GM19240 (cell line): ENCODE measurements around the gene ACTL7B.
"Not testable (repeated sequence)": the region's sequence is repeated elsewhere in the genome, so short reads cannot be mapped to it uniquely, and the experiment has no call there.

Experiments
- DNase-seq: peaks from one replicate; pipeline ENCODE4 v3.0.0; 2011; ENCODE audit warnings: low spot score; ENCODE audit not compliant: insufficient read length

Gene ACTL7B

GRCh38 chr9:108855888-108856287 lies at the start of gene ACTL7B:
ACTL7B (minus strand) TSS chr9:108855986; CDS start chr9:108855930, 56 bp downstream.
- DNase-seq: no peak

GRCh38 chr9:108905494-108905893 lies 49.7 kb upstream of the ACTL7B start:
- no peak for DNase-seq

GRCh38 chr9:108904161-108904560 lies 48.4 kb upstream of the ACTL7B start:
- DNase-seq: no peak

GRCh38 chr9:108903420-108904103 lies 47.8 kb upstream of the ACTL7B start:
- no peak for DNase-seq

- DNase-seq: no peak
Observed at GRCh38 chr9:108900176-108900575, 44.4 kb upstream of the ACTL7B start.

- DNase-seq: not testable (repeated sequence)
Observed at GRCh38 chr9:108899023-108899695, 43.4 kb upstream of the ACTL7B start.

- no peak for DNase-seq
Observed at GRCh38 chr9:108897324-108898096, 41.7 kb upstream of the ACTL7B start.

GRCh38 chr9:108894225-108894997 lies 38.6 kb upstream of the ACTL7B start:
- no peak for DNase-seq

GRCh38 chr9:108889649-108890067 lies 33.9 kb upstream of the ACTL7B start:
- DNase-seq: no peak

- not testable (repeated sequence) for DNase-seq
Observed at GRCh38 chr9:108886594-108887271, 30.9 kb upstream of the ACTL7B start.

- DNase-seq: peak; percentile 59
Observed at GRCh38 chr9:108885643-108886348, 30.0 kb upstream of the ACTL7B start.

GRCh38 chr9:108884701-108885100 lies 28.9 kb upstream of the ACTL7B start:
- DNase-seq: no peak

GRCh38 chr9:108883085-108883484 lies 27.3 kb upstream of the ACTL7B start:
- no peak for DNase-seq

GRCh38 chr9:108882052-108882888 lies 26.5 kb upstream of the ACTL7B start:
- no peak for DNase-seq

- no peak for DNase-seq
Observed at GRCh38 chr9:108880738-108881316, 25.0 kb upstream of the ACTL7B start.

- no peak for DNase-seq
Observed at GRCh38 chr9:108877524-108877923, 21.7 kb upstream of the ACTL7B start.

- DNase-seq: no peak
Observed at GRCh38 chr9:108876425-108876824, 20.6 kb upstream of the ACTL7B start.

GRCh38 chr9:108874058-108874788 lies 18.4 kb upstream of the ACTL7B start:
- no peak for DNase-seq
